Measurements from ENCODE around the gene BCAN.
A peak's percentile ranks its signal among the peaks of the same experiment; 100 is the strongest.
"Not testable (repeated sequence)": the region's sequence is repeated elsewhere in the genome, so short reads cannot be mapped to it uniquely, and the experiment has no call there.

The BCAN gene

GRCh38 chr1:156641761-156642264 is at the start of gene BCAN:
TSS of gene BCAN (plus strand) at chr1:156642117. CDS start at chr1:156646055, 3,938 bp downstream.
- DNase-seq (ENCODE audit: low spot score), result no peak

- no peak for DNase-seq (ENCODE audit: low spot score)
Measured at GRCh38 chr1:156592158-156592909, 49.6 kb upstream of the BCAN start.

- DNase-seq (ENCODE audit: low spot score), result no peak
Measured at GRCh38 chr1:156592910-156593660, 48.8 kb upstream of the BCAN start.

- DNase-seq (ENCODE audit: low spot score), result no peak
Measured at GRCh38 chr1:156593661-156593989, 48.3 kb upstream of the BCAN start.

- no peak for DNase-seq (ENCODE audit: low spot score)
Measured at GRCh38 chr1:156594190-156594589, 47.7 kb upstream of the BCAN start.

- no peak for DNase-seq (ENCODE audit: low spot score)
Measured at GRCh38 chr1:156595016-156595415, 46.9 kb upstream of the BCAN start.

- no peak for DNase-seq (ENCODE audit: low spot score)
Measured at GRCh38 chr1:156596426-156596825, 45.5 kb upstream of the BCAN start.

GRCh38 chr1:156598125-156598524 is 43.8 kb upstream of the BCAN start:
- no peak for DNase-seq (ENCODE audit: low spot score)

- DNase-seq (ENCODE audit: low spot score), result no peak
Measured at GRCh38 chr1:156598731-156599432, 43.0 kb upstream of the BCAN start.

- no peak for DNase-seq (ENCODE audit: low spot score)
Measured at GRCh38 chr1:156599811-156600210, 42.1 kb upstream of the BCAN start.

GRCh38 chr1:156600733-156601121 is 41.2 kb upstream of the BCAN start:
- no peak for DNase-seq (ENCODE audit: low spot score)

- DNase-seq (ENCODE audit: low spot score), result peak; percentile 83
Measured at GRCh38 chr1:156601122-156601830, 40.6 kb upstream of the BCAN start, which contains the start of gene GPATCH4. TSS of gene GPATCH4 (minus strand) at chr1:156601479.

GRCh38 chr1:156601892-156602291 is 40.0 kb upstream of the BCAN start:
- no peak for DNase-seq (ENCODE audit: low spot score)

GRCh38 chr1:156602557-156602993 is 39.3 kb upstream of the BCAN start:
- DNase-seq (ENCODE audit: low spot score), result no peak

GRCh38 chr1:156607344-156607743 is 34.6 kb upstream of the BCAN start:
- DNase-seq (ENCODE audit: low spot score), result not testable (repeated sequence)

GRCh38 chr1:156608036-156608674 is 33.8 kb upstream of the BCAN start:
- no peak for DNase-seq (ENCODE audit: low spot score)

- DNase-seq (ENCODE audit: low spot score), result no peak
Measured at GRCh38 chr1:156608981-156609380, 32.9 kb upstream of the BCAN start.

GRCh38 chr1:156610072-156610471 is 31.8 kb upstream of the BCAN start:
- DNase-seq (ENCODE audit: low spot score), result not testable (repeated sequence)

GRCh38 chr1:156612666-156613065 is 29.3 kb upstream of the BCAN start:
- DNase-seq (ENCODE audit: low spot score), result no peak

GRCh38 chr1:156615946-156616345 is 26.0 kb upstream of the BCAN start:
- DNase-seq (ENCODE audit: low spot score), result no peak

GRCh38 chr1:156616463-156616862 is 25.5 kb upstream of the BCAN start:
- DNase-seq (ENCODE audit: low spot score), result no peak

Measured in left forelimb (tissue), 1 donor.